ENCODE results near the gene ATP8B1.

- TF ChIP-seq, protein P1, sequence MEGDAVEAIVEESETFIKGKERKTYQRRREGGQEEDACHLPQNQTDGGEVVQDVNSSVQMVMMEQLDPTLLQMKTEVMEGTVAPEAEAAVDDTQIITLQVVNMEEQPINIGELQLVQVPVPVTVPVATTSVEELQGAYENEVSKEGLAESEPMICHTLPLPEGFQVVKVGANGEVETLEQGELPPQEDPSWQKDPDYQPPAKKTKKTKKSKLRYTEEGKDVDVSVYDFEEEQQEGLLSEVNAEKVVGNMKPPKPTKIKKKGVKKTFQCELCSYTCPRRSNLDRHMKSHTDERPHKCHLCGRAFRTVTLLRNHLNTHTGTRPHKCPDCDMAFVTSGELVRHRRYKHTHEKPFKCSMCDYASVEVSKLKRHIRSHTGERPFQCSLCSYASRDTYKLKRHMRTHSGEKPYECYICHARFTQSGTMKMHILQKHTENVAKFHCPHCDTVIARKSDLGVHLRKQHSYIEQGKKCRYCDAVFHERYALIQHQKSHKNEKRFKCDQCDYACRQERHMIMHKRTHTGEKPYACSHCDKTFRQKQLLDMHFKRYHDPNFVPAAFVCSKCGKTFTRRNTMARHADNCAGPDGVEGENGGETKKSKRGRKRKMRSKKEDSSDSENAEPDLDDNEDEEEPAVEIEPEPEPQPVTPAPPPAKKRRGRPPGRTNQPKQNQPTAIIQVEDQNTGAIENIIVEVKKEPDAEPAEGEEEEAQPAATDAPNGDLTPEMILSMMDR (IDR thresholded peaks at IDR 0.05), result no peak
- TF ChIP-seq POLR2A (IDR thresholded peaks at IDR 0.05), result no peak
These were observed 46.9 kb upstream of the ATP8B1 start for GRCh38 chr18:57850063-57850462.
